22Rv1 (cell line): Measurements from ENCODE around the gene NPAT.

Source experiments
- H3K27ac ChIP-seq: fragments of 450-650 bp; 2 replicates; pipeline ENCODE4 v1.5.1; 2017
- CTCF ChIP-seq: fragments of 450-650 bp; IDR thresholded peaks from 2 replicates; pipeline ENCODE4 v1.5.1; 2017; ENCODE audit warnings: mild to moderate bottlenecking
- ZFX ChIP-seq: fragments of 450-650 bp; IDR thresholded peaks from 2 replicates; pipeline ENCODE4 v1.6.1; 2017; ENCODE audit warnings: antibody characterized with exemption, borderline replicate concordance

NPAT gene

GRCh38 chr11:108222574-108223347 lies at the start of gene NPAT, which contains the start of gene ATM:
Gene NPAT (minus strand): TSS chr11:108222638. CDS start chr11:108222536, 102 bp downstream.
Gene ATM (plus strand): TSS chr11:108223067. CDS start chr11:108227625, 4,558 bp downstream.
- no peak for TF ChIP-seq ZFX
- TF ChIP-seq CTCF: peak; percentile 93
- peak within 1 kb of the TSS; percentile 94 for H3K27ac ChIP-seq

GRCh38 chr11:108269583-108269982 lies 47.1 kb upstream of the NPAT start:
- TF ChIP-seq ZFX: no peak
- no peak for TF ChIP-seq CTCF
- no peak overlapping the region for H3K27ac ChIP-seq

- no peak overlapping the region for H3K27ac ChIP-seq
- TF ChIP-seq ZFX (no peak), CTCF (no peak)
Measured at GRCh38 chr11:108253176-108253575, 30.7 kb upstream of the NPAT start.

- TF ChIP-seq ZFX (no peak), CTCF (no peak)
Measured at GRCh38 chr11:108246885-108247284, 24.4 kb upstream of the NPAT start.

GRCh38 chr11:108246308-108246707 lies 23.9 kb upstream of the NPAT start:
- no peak overlapping the region for H3K27ac ChIP-seq
- TF ChIP-seq ZFX (no peak), CTCF (no peak)

More at GRCh38 chr11:108246885-108247284, 24.4 kb upstream of the NPAT start:
- H3K27ac ChIP-seq: no peak overlapping the region

GRCh38 chr11:108242422-108242821 lies 20.0 kb upstream of the NPAT start:
- H3K27ac ChIP-seq: no peak overlapping the region
- TF ChIP-seq CTCF: no peak
- no peak for TF ChIP-seq ZFX

- no peak for TF ChIP-seq CTCF
- no peak for TF ChIP-seq ZFX
Measured at GRCh38 chr11:108241330-108242037, 19.0 kb upstream of the NPAT start.

More at GRCh38 chr11:108241330-108242037, 19.0 kb upstream of the NPAT start:
- no peak overlapping the region for H3K27ac ChIP-seq
